D341Med (cell line): ENCODE measurements around the gene RNF183.

Source experiments
- DNase-seq: peaks from one replicate; pipeline ENCODE4 v3.0.0; 2012; ENCODE audit warnings: low spot score

RNF183 gene

GRCh38 chr9:113302792-113303418 lies at the start of gene RNF183:
Gene RNF183, minus strand, starts transcription at chr9:113303376. Its CDS starts 5,192 bp downstream, at chr9:113298184.
- DNase-seq = no peak

- no peak for DNase-seq
Observed at GRCh38 chr9:113352411-113352810, 49.2 kb upstream of the RNF183 start.

- DNase-seq = no peak
Observed at GRCh38 chr9:113352006-113352405, 48.8 kb upstream of the RNF183 start.

- DNase-seq = no peak
Observed at GRCh38 chr9:113350937-113351336, 47.8 kb upstream of the RNF183 start.

- no peak for DNase-seq
Observed at GRCh38 chr9:113350107-113350661, 47.0 kb upstream of the RNF183 start.

GRCh38 chr9:113349445-113350094 lies 46.4 kb upstream of the RNF183 start, which contains the start of gene BSPRY:
Gene BSPRY, plus strand, starts transcription at chr9:113349541. Its CDS starts 39 bp downstream, at chr9:113349580.
- no peak for DNase-seq

GRCh38 chr9:113349066-113349444 lies 45.9 kb upstream of the RNF183 start:
- no peak for DNase-seq

GRCh38 chr9:113348437-113348836 lies 45.3 kb upstream of the RNF183 start:
- DNase-seq = no peak

- no peak for DNase-seq
Observed at GRCh38 chr9:113345671-113346070, 42.5 kb upstream of the RNF183 start.

GRCh38 chr9:113345190-113345589 lies 42.0 kb upstream of the RNF183 start:
- no peak for DNase-seq

- peak; percentile 52 for DNase-seq
Observed at GRCh38 chr9:113343732-113344231, 40.6 kb upstream of the RNF183 start.

GRCh38 chr9:113341712-113342410 lies 38.7 kb upstream of the RNF183 start:
- DNase-seq = no peak

GRCh38 chr9:113340011-113340699 lies 37.0 kb upstream of the RNF183 start, which contains the start of gene WDR31:
Gene WDR31, minus strand, starts transcription at chr9:113340275. Its CDS starts 8,253 bp downstream, at chr9:113332022.
- DNase-seq = peak; percentile 94

- no peak for DNase-seq
Observed at GRCh38 chr9:113337714-113338113, 34.5 kb upstream of the RNF183 start.

GRCh38 chr9:113331780-113332179 lies 28.6 kb upstream of the RNF183 start:
- DNase-seq = no peak

GRCh38 chr9:113328045-113328782 lies 25.0 kb upstream of the RNF183 start:
- DNase-seq = no peak

- DNase-seq = no peak
Observed at GRCh38 chr9:113326230-113326629, 23.1 kb upstream of the RNF183 start.

- DNase-seq = no peak
Observed at GRCh38 chr9:113322671-113323070, 19.5 kb upstream of the RNF183 start.

GRCh38 chr9:113320051-113320450 lies 16.9 kb upstream of the RNF183 start:
- DNase-seq = no peak

GRCh38 chr9:113319054-113319453 lies 15.9 kb upstream of the RNF183 start:
- no peak for DNase-seq

GRCh38 chr9:113317777-113318176 lies 14.6 kb upstream of the RNF183 start:
- DNase-seq = no peak
